HEK293T (cell line): ENCODE results near the gene SSX7.
"Not testable (repeated sequence)": the region's sequence is repeated elsewhere in the genome, so short reads cannot be mapped to it uniquely, and the experiment has no call there.

Source experiments
- BHLHE40 ChIP-seq: fragments of 450-650 bp; IDR thresholded peaks from 2 replicates; pipeline ENCODE4 v1.6.1; 2016; ENCODE audit warnings: mild to moderate bottlenecking, moderate library complexity, borderline replicate concordance
- ELF4 ChIP-seq: fragments of 450-650 bp; IDR thresholded peaks from 2 replicates; pipeline ENCODE4 v1.6.1; 2017; ENCODE audit warnings: antibody characterized with exemption
- FOXA1 ChIP-seq: fragments of 450-650 bp; IDR thresholded peaks from 2 replicates; pipeline ENCODE4 v1.6.1; 2016; ENCODE audit warnings: mild to moderate bottlenecking
- FOXM1 ChIP-seq: fragments of 450-650 bp; IDR thresholded peaks from 2 replicates; pipeline ENCODE4 v1.6.1; 2017; ENCODE audit warnings: mild to moderate bottlenecking, borderline replicate concordance
- HDGF ChIP-seq: fragments of 450-650 bp; IDR thresholded peaks from 2 replicates; pipeline ENCODE4 v1.6.1; 2017; ENCODE audit warnings: antibody characterized with exemption, borderline replicate concordance
- L3MBTL2 ChIP-seq: fragments of 450-650 bp; conservative IDR thresholded peaks from 2 replicates; pipeline ENCODE4 v1.6.1; 2016; ENCODE audit warnings: mild to moderate bottlenecking
- NFRKB ChIP-seq: fragments of 450-650 bp; IDR thresholded peaks from 2 replicates; pipeline ENCODE4 v1.6.1; 2016; ENCODE audit warnings: mild to moderate bottlenecking, moderate library complexity
- SP1 ChIP-seq: fragments of 450-650 bp; IDR thresholded peaks from 2 replicates; pipeline ENCODE4 v1.6.1; 2017
- SUZ12 ChIP-seq: fragments of 450-650 bp; IDR thresholded peaks from 2 replicates; pipeline ENCODE4 v1.6.1; 2016; ENCODE audit warnings: mild to moderate bottlenecking
- TARDBP ChIP-seq: fragments of 450-650 bp; IDR thresholded peaks from 2 replicates; pipeline ENCODE4 v1.6.1; 2016

- not testable (repeated sequence) for TF ChIP-seq HDGF, FOXM1, TARDBP, ELF4, NFRKB, BHLHE40, SUZ12, SP1, FOXA1, L3MBTL2
Observed at GRCh38 chrX:52650676-52651075, 4.0 kb downstream of the SSX7 start.
